Stomach (tissue), 4 donors: ENCODE data around the gene GEMIN7.

Experiments
- EP300 ChIP-seq: sonication (generic); formaldehyde crosslinking; IDR thresholded peaks from one replicate; pipeline ENCODE4 v1.6.1; 2017; ENCODE audit warnings: antibody characterized with exemption
- POLR2A ChIP-seq, 4 donors: fragments of 450-650 bp; IDR thresholded peaks; one replicate each; pipeline ENCODE4 v1.6.1; 2016; ENCODE audit warnings: antibody characterized with exemption in 4 of 4, control low read depth in 2 of 4, mild to moderate bottlenecking in 1 of 4, moderate library complexity in 1 of 4
- POLR2AphosphoS5 ChIP-seq, 3 donors: sonication (generic); formaldehyde crosslinking; IDR thresholded peaks; one replicate each; pipeline ENCODE4 v1.6.1; 2016; ENCODE audit warnings: antibody characterized with exemption in 3 of 3
- TF ChIP-seq, protein P1 (sequence below), 7 experiments: fragments of 450-650 bp in 4 of 7; fragments of 200-600 bp in 3 of 7; sonication (generic) in 3 of 7; IDR thresholded peaks; one replicate each; pipeline ENCODE4 v1.5.1; 2016 to 2019; ENCODE audit warnings: antibody characterized with exemption in 7 of 7, control low read depth in 2 of 7, mild to moderate bottlenecking in 1 of 7

DNA sequence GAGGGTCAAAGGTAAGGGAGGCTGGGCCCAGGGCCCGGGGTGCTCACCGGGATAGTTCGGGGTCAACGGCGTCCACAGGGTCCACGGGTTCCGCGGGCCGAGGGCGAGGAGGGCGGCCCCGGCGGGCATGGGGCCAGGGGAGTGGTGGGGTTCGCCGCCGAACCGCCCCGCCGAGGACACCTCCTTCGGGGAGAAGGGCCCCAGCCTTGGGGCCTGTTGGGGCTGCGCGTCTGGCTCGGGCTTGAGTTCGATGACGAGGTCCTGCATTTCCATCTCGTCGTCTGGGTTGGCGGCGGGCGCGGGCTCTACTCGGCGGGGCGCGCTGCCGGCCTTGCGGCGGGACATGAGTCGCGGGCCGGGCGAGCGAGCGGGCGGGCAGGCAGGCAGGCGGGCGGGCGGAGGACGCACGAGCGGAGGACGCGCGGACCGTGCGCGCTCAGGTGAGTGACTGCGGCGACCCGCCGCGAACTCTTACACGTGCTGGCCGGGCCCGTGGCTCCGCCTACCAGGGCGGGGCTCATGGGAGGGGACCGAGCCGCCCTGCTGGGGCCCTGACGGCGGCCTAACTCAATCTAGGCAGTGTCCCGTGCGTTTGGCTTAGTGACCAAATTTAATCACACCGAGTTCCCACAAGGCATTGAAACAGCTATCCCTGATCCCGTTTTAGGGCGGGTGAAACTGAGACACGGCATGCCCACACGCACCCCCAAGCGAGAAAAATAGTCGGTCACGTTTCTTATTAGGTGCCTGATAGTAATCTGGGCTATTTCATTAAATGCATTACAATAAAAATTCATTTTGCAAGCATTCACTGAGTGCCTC is 2.8 kb upstream of the GEMIN7 start, which contains the start of gene ZNF296:
- TF ChIP-seq, protein P1, sequence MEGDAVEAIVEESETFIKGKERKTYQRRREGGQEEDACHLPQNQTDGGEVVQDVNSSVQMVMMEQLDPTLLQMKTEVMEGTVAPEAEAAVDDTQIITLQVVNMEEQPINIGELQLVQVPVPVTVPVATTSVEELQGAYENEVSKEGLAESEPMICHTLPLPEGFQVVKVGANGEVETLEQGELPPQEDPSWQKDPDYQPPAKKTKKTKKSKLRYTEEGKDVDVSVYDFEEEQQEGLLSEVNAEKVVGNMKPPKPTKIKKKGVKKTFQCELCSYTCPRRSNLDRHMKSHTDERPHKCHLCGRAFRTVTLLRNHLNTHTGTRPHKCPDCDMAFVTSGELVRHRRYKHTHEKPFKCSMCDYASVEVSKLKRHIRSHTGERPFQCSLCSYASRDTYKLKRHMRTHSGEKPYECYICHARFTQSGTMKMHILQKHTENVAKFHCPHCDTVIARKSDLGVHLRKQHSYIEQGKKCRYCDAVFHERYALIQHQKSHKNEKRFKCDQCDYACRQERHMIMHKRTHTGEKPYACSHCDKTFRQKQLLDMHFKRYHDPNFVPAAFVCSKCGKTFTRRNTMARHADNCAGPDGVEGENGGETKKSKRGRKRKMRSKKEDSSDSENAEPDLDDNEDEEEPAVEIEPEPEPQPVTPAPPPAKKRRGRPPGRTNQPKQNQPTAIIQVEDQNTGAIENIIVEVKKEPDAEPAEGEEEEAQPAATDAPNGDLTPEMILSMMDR (IDR thresholded peaks at IDR 0.05): no peak
- TF ChIP-seq POLR2AphosphoS5 (IDR thresholded peaks at IDR 0.05): peak; percentile 35 to 88 (median 86)
- TF ChIP-seq POLR2A (IDR thresholded peaks at IDR 0.05): no peak
- no peak for TF ChIP-seq EP300
